Occipital lobe (tissue), 2 donors: ENCODE measurements around the gene PKMYT1. TPM values are rescaled to one million over a fixed set of nuclear protein-coding genes. Genes with fewer than 3 reads are reported as not detected.
A peak's percentile ranks its signal among the peaks of the same experiment; 100 is the strongest.

ENCODE experiments used
- DNase-seq: peaks from one replicate; lab custom pipeline; 2025; lab: John Stamatoyannopoulos, UW
- total RNA-seq: library from RNA; depleted of rRNA; stranded (reverse); fragments of >200 nt; gene quantifications from one replicate; pipeline ENCODE4 v1.2.3, GENCODE V29; 2014

PKMYT1 gene
- total RNA-seq, 1 donor from 2014 or later, result 3.0 TPM

GRCh38 chr16:3019594-3020246, 39.5 kb upstream of the PKMYT1 start:
- DNase-seq, result no peak

- DNase-seq, result no peak
Measured at GRCh38 chr16:3017794-3018506, 37.7 kb upstream of the PKMYT1 start, which contains the start of gene CLDN6. Gene CLDN6, minus strand, starts transcription at chr16:3018183. Its CDS starts 2,162 bp downstream, at chr16:3016021.

- DNase-seq, result no peak
Measured at GRCh38 chr16:3017344-3017743, 37.1 kb upstream of the PKMYT1 start.

GRCh38 chr16:3015865-3016521, 35.7 kb upstream of the PKMYT1 start:
- no peak for DNase-seq

GRCh38 chr16:3014971-3015370, 34.7 kb upstream of the PKMYT1 start:
- no peak for DNase-seq

- DNase-seq, result no peak
Measured at GRCh38 chr16:3013998-3014690, 33.9 kb upstream of the PKMYT1 start.

- DNase-seq, result no peak
Measured at GRCh38 chr16:3013491-3013951, 33.3 kb upstream of the PKMYT1 start.

GRCh38 chr16:3012828-3013420, 32.7 kb upstream of the PKMYT1 start, which contains the start of gene CLDN9:
Gene CLDN9, plus strand, starts transcription at chr16:3012923. Its CDS starts 440 bp downstream, at chr16:3013363.
- DNase-seq, result no peak

GRCh38 chr16:3012246-3012645, 32.0 kb upstream of the PKMYT1 start:
- no peak for DNase-seq

- no peak for DNase-seq
Measured at GRCh38 chr16:3010510-3010909, 30.3 kb upstream of the PKMYT1 start.

- no peak for DNase-seq
Measured at GRCh38 chr16:3009568-3010390, 29.5 kb upstream of the PKMYT1 start.

GRCh38 chr16:3008690-3009037, 28.4 kb upstream of the PKMYT1 start:
- no peak for DNase-seq

GRCh38 chr16:3007957-3008689, 27.9 kb upstream of the PKMYT1 start:
- no peak for DNase-seq

GRCh38 chr16:3007059-3007956, 27.1 kb upstream of the PKMYT1 start:
- DNase-seq, result no peak

- DNase-seq, result no peak
Measured at GRCh38 chr16:3004781-3005284, 24.6 kb upstream of the PKMYT1 start.

GRCh38 chr16:3004319-3004718, 24.1 kb upstream of the PKMYT1 start:
- DNase-seq, result no peak

GRCh38 chr16:3003582-3004270, 23.5 kb upstream of the PKMYT1 start:
- peak; percentile 98 for DNase-seq

GRCh38 chr16:3001316-3001715, 21.1 kb upstream of the PKMYT1 start:
- no peak for DNase-seq
